Kidney epithelial cell (primary cell): ENCODE data around the gene ASB13. TPM values are rescaled to one million over a fixed set of nuclear protein-coding genes. Genes with fewer than 3 reads are reported as not detected.

Source experiments
- DNase-seq: peaks from one replicate; pipeline ENCODE4 v3.0.0-alpha.2; 2010; ENCODE audit warnings: low read depth
- H3K27me3 ChIP-seq: 2 replicates; pipeline ENCODE4 v1.6.0; 2011; ENCODE audit warnings: low read length; ENCODE audit not compliant: control insufficient read depth, insufficient read depth
- H3K36me3 ChIP-seq: 2 replicates; pipeline ENCODE4 v1.5.1; 2011; ENCODE audit warnings: low read length; ENCODE audit not compliant: control insufficient read depth, insufficient read depth
- H3K4me3 ChIP-seq: 2 replicates; pipeline ENCODE4 v1.5.1; 2011; ENCODE audit warnings: low read depth, mild to moderate bottlenecking, control low read depth, low read length
- total RNA-seq: library from RNA; depleted of rRNA; stranded (reverse); fragments of >200 nt; gene quantifications from 2 replicates; pipeline ENCODE4 v1.2.3, GENCODE V29; 2015
- TF ChIP-seq, protein P1 (sequence below): IDR thresholded peaks from 2 replicates; pipeline ENCODE4 v1.5.1; 2011; ENCODE audit warnings: mild to moderate bottlenecking, moderate library complexity, low read length, control low read depth, inconsistent platforms; ENCODE audit not compliant: insufficient read depth, poor library complexity, severe bottlenecking

ASB13 gene
- total RNA-seq, 1 donor from 2014 or later: 17.3 TPM

DNA sequence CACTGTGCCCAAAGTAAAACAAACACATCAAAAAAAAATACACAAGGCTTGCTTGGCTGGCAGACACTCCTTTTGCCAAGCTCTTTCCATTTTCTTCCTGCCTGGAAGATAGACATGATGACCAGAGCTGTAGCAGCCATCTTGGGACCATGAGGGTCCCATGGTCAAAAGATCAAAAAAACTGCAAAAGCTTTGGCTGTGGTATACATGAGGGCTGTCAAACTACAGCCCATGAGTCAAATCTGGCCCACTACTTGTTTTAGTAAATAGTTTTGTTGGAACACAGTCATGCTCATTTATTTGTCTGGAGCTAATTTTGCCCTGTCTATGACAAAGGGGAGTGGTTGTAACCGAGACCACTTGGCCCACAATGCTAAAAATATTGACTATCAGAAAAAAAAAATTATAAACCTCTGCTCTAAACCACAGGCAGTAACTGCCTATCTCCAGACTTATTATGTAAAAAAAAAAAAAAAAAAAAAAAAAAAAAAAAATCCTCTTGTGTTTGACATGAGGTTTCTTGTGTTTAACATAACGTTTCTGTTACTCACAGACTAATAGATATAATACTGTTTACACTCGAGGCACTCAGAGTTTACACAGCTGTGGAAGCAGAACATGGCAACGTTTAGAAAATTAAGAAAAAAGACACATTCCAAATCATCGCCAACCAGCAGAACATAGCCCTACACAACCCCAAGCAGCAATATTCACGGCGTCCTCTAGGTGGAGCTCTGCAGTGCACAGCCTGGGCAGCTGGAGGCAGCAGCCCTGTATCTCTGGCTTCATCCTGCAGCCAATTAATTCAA lies 36.9 kb downstream of the ASB13 start:
- H3K36me3 ChIP-seq: no peaks in the 10 kb centered on the region
- TF ChIP-seq, protein P1, sequence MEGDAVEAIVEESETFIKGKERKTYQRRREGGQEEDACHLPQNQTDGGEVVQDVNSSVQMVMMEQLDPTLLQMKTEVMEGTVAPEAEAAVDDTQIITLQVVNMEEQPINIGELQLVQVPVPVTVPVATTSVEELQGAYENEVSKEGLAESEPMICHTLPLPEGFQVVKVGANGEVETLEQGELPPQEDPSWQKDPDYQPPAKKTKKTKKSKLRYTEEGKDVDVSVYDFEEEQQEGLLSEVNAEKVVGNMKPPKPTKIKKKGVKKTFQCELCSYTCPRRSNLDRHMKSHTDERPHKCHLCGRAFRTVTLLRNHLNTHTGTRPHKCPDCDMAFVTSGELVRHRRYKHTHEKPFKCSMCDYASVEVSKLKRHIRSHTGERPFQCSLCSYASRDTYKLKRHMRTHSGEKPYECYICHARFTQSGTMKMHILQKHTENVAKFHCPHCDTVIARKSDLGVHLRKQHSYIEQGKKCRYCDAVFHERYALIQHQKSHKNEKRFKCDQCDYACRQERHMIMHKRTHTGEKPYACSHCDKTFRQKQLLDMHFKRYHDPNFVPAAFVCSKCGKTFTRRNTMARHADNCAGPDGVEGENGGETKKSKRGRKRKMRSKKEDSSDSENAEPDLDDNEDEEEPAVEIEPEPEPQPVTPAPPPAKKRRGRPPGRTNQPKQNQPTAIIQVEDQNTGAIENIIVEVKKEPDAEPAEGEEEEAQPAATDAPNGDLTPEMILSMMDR: peak; percentile 98
- H3K4me3 ChIP-seq: no peak overlapping the region
- DNase-seq: no peak
- peaks cover 2% of the 10 kb centered on the region for H3K27me3 ChIP-seq

DNA sequence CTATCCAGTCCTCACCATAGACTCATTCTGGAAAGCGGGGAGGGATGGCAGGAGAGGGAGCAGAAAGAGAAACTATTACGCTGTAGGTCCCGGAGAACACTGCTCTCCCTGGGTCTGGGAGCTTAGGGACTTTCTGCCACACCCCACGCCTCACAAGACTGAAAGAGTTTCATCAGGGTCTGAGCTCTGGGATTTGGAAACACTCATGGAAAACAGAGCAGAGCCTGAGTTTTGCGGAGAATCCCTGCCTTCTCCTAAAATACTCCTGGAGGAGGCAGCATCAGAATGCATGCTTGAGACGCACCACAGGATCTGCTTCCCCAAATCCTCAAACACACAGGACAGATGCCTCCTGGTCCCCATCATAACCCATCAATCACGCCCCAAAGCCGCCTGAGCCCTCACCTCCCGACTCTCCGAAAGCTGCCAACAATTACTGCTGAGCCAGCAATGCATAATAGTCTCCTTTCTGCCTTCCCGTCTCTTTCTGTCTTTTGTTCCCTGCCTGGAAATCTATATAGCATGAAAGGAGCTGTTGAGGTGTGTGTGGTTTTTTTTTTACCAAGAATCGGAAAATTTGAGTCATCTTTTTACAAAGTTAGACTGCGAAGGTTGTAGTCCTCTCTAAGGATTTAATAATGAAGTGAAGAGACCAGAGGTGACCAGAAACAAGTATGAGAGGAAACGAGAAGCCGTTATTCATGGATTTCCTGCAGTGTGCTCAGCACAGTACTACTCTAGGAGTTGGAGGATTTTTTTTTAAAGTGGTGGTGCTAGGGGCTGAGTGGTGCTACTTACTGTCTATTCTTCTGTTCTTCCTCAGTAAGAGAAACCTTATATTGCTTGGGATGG lies 37.7 kb downstream of the ASB13 start:
- TF ChIP-seq, protein P1: no peak
- DNase-seq: no peak
- Histone ChIP-seq H3K4me3 (no peak overlapping the region), H3K36me3 (no peaks in the 10 kb centered on the region), H3K27me3 (peaks cover 2% of the 10 kb centered on the region)

DNA sequence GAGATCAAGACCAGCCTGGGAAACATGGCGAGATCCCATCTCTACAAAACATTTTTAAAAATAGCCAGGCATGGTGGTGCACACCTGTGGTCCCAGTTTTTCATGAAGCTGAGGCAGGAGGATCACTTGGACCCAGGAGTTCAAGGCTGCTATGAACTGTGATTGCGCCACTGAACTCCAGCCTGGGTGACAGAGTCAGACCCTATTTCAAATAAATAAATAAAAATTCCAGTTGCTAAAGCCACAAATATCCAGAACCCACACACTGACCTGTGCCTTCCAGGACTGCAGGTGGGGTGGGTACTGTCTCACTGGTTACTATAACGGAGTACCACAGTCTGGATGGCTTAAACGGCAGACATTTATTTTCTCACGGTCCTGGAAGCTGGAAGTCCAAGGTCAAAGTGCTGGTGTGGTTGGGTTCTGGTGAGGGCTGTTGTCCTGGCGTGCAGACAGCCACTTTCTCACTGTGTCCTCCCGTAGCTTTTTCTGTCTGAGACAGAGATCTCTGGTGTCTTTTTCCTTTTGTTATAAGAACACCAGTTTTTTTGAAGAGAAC lies 38.8 kb downstream of the ASB13 start:
- no peaks in the 10 kb centered on the region for H3K36me3 ChIP-seq
- TF ChIP-seq, protein P1: no peak

DNA sequence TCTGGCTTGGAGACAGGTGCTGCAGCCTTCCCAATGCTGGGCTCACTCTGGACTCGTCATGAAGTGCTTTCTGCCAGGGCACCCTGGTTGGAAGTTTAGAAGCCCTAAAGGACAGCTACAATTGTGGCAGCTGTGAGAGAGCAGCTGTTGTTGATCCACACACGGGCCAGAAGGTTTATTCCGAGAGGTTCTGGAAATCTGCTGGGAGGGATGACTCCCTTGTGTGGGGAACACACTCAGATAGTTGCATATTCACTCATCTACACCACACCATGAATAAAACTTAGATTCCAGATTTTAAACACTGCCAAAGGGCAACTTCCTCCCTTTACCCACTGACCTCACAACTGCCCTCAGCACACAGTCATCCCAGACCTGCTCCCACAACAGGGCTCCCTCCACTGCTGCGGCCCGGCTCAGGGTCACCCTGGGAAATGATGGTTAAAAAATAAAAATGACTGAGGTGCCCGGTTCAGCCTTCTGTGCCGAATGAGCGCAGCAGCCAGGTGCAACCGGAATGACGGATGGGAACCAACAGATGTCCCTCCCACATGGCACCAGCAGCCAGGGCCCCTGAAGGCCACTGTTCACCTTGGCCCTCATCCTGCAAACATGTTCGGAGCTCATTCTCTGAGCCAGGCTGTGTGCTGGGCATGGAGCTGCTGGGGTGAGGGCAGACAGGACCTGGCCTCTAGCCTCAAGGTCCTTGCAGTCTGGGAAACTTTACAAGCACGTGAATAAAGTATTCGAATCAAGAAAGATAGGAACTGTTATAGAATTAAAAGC lies 40.2 kb downstream of the ASB13 start:
- Histone ChIP-seq H3K4me3 (no peak overlapping the region), H3K27me3 (peaks cover 2% of the 10 kb centered on the region), H3K36me3 (no peaks in the 10 kb centered on the region)
- DNase-seq: no peak
- TF ChIP-seq, protein P1: no peak

More for the DNA sequence above, 38.8 kb downstream of the ASB13 start:
- DNase-seq: no peak
- Histone ChIP-seq H3K27me3 (peaks cover 2% of the 10 kb centered on the region), H3K4me3 (no peak overlapping the region)

DNA sequence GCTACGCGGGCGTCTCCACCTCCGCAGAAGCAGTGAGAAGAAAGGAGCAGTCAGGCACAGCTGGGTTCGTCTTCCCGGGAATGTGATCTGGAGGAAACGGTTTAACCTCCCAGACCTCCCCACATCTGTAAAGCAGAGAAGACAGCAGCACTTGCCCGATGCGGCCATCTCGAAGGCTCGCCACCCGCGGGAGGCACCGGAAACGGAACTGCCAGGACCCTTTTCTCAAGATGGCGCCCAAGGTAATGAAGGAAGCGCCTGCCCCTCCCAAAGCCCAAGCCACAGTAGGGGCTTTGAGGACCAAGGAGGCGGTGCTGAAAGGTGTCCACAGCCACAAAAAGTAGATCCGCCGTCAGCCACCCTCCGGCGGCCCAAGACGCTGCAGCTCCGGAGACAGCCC lies 41.7 kb downstream of the ASB13 start:
- no peak for DNase-seq
- TF ChIP-seq, protein P1: no peak
- Histone ChIP-seq H3K36me3 (no peaks in the 10 kb centered on the region), H3K27me3 (peaks cover 2% of the 10 kb centered on the region), H3K4me3 (no peak overlapping the region)
